ENCODE data around the gene TENM4. TPM values are rescaled to one million over a fixed set of nuclear protein-coding genes. Genes with fewer than 3 reads are reported as not detected.

The TENM4 gene
- total and polyA plus RNA-seq, 4 donors, result 24.8 to 70.5 (median 38.1) TPM

DNA sequence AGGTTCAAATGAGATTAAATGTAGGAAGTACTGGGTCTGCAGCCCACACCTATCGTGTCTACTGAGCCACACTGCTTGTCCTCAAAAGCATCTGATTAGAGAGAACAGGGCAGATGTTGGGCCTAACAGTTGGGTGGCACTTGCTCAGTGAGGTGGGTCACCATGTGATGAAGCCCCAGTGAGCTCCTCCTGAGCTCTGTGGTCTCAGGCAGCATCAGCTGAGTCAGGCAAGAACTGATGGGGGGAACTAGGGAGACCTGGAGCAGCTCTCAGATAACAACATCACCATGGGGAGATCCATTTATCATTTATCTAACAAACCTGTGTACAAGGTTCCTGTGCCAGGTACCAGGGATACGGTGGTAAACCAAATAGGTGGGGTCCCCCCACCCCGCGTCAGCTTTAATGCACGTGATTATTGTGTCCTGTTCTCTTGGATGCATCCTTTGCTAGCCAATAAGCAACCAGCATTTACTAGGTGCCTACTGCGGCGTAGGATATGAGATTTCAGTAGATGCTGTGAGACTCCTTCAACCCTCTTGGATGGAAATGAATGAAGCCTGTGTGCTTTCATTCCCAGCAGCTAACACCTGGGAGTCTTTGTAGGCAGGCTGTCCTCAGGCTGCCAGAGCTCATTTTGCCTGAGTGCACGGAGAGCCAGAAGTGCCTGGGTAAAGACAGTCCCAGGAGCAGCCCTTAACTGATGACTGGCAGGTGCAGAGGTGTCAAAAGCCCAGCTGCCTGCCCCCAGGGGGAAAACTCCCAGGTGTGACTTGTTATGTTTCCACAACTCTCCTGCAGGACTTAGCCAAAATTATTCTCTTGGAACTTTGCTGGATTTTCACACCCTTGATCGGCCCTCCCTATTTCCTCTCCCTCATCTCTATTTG lies 792.6 kb downstream of the TENM4 start:
- no peaks in the 10 kb centered on the region for H3K9me3 ChIP-seq (ENCODE audit: control insufficient read depth, insufficient read depth, low read length)
- H3K4me1 ChIP-seq (ENCODE audit: control insufficient read depth, insufficient read depth, low read length), result peaks cover 12% of the 10 kb centered on the region
- DNase-seq (ENCODE audit: low read depth in 4 of 6, low spot score in 6 of 6), result no peak
- 86% methylated on average over 9 of the region's 9 CpGs for WGBS (ENCODE audit: insufficient coverage)
- no peak overlapping the region for H3K27ac ChIP-seq (ENCODE audit: low read depth, low read length)
- H3K4me3 ChIP-seq (ENCODE audit: low read depth, low read length), result no peak overlapping the region
- H3K36me3 ChIP-seq (ENCODE audit: control insufficient read depth, insufficient read depth, low read length), result no peaks in the 10 kb centered on the region
- H3K27me3 ChIP-seq (ENCODE audit: control insufficient read depth, insufficient read depth, low read length), result peaks cover 2% of the 10 kb centered on the region

DNA sequence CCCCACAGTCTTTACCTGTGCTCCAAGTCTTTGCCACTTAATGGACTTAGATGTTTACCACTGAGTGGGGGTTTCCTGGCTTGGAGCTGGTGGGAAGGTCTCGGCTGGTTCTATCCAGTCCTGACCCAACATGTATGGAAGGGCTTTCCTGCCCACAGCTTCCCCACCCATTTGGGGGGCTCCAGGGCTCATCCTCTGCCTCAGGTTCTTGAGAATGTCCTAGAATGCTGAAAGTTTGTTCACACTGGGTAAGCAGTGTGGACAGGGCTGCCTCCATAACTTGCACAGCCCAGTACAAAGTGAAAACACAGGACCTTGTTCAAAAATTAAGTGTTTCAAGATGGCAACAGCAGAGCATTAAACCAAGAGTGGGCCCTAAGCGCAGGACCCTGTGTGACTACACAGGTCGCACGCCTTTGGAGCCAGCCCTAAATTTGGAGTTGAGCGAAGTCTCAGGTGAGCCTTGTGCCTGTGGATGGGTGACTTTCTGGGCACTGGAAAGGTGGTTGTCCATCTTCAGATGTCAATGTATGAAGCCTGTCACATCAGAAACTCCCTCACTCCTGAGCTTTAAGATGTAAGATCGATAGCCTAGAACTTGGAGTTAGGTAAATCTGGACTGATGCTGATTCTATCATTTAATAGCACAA lies 793.4 kb downstream of the TENM4 start:
- no peak for DNase-seq (ENCODE audit: low read depth in 4 of 6, low spot score in 6 of 6)
- Histone ChIP-seq H3K4me3 (ENCODE audit: low read depth, low read length) (no peak overlapping the region), H3K4me1 (ENCODE audit: control insufficient read depth, insufficient read depth, low read length) (peaks cover 12% of the 10 kb centered on the region), H3K27me3 (ENCODE audit: control insufficient read depth, insufficient read depth, low read length) (peaks cover 2% of the 10 kb centered on the region), H3K36me3 (ENCODE audit: control insufficient read depth, insufficient read depth, low read length) (no peaks in the 10 kb centered on the region), H3K9me3 (ENCODE audit: control insufficient read depth, insufficient read depth, low read length) (no peaks in the 10 kb centered on the region), H3K27ac (ENCODE audit: low read depth, low read length) (no peak overlapping the region)
- 100% methylated on average over 5 of the region's 6 CpGs for WGBS (ENCODE audit: insufficient coverage)

DNA sequence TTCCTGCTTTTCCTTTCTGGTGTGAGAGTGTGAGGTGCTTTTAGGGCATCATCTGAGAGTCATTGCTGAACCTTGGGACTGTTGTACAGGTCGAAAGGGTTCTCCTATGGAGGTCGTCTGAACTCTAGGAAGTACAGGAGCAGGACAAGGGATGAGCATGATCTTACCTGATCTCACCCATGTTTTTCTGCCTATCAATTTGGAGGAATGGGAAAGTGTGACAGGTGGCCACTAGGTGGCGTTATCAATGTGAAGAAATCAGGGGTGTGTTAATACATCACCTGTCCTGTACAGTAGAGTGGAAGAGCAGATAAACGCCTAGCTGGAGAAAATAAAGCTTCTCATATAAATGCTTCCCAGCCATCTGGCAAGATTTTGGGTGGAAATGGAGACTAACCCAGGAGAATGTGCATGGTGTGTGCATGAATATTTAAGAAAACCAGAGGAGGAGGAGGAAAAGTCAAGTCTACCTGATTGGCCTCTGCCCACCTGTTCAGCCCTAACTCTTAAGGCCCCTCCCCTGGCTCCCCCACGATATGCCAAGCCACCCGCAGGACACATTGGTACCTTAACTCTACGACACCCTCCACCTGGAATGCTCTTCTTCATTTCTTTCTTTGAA lies 794.2 kb downstream of the TENM4 start:
- peak in 4 of 6 donors; percentile 26 to 88 (median 50) for DNase-seq (ENCODE audit: low read depth in 4 of 6, low spot score in 6 of 6)
- H3K9me3 ChIP-seq (ENCODE audit: control insufficient read depth, insufficient read depth, low read length), result no peaks in the 10 kb centered on the region
- WGBS (ENCODE audit: insufficient coverage), result 58% methylated on average over 3 of the region's 7 CpGs
- H3K4me3 ChIP-seq (ENCODE audit: low read depth, low read length), result no peak overlapping the region
- peak overlapping the region; percentile 55 for H3K27ac ChIP-seq (ENCODE audit: low read depth, low read length)
- peaks cover 2% of the 10 kb centered on the region for H3K27me3 ChIP-seq (ENCODE audit: control insufficient read depth, insufficient read depth, low read length)
- H3K36me3 ChIP-seq (ENCODE audit: control insufficient read depth, insufficient read depth, low read length), result no peaks in the 10 kb centered on the region
- H3K4me1 ChIP-seq (ENCODE audit: control insufficient read depth, insufficient read depth, low read length), result peaks cover 12% of the 10 kb centered on the region

DNA sequence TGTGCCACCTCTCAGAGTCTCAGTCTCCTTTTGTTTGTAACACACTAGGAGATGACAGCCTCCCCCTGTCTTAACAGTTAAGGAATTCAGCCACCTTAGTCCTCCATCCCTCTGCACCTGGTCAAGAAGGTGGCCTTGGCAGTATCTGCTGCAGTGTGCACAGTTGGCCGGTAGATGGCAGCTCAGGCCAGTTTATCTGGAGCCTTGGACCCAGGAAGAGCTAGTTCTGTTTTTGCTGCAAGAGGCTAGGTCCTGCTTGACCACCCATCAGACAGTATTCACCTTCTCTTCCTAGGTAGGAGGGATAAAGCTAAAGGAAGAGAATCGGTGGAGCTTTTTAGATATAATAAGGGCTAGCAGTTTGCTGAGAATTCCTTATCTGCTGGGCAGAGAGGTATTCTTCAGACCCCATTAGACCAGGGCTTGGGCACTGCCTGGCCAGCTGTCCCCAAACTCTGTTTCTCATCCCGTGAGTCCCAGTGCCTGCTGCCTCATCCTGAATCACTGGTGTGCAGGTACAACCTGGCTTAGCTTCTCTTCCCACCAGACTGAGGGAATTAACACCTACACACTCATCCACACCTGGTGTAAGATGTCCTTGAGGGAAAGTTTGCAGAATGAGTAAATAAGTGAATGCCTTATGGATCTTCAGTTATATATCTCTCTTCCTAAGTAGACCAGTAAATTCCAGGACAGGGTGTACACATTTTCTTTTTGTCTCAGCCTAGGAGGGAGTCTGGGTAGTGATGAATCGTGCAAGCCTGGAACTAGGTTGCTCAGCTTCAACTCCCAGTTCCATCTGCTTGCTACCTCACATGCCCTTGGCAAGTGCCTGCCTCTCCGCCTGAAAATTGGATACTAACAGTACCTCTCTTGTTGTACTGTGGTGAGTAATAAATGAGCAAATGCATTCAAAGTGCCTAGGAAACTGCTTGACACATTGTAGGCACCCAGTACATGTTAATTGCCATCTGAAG lies 795.3 kb downstream of the TENM4 start:
- WGBS (ENCODE audit: insufficient coverage), result 24% methylated on average over 3 of the region's 5 CpGs
- Histone ChIP-seq H3K27me3 (ENCODE audit: control insufficient read depth, insufficient read depth, low read length) (peaks cover 2% of the 10 kb centered on the region), H3K36me3 (ENCODE audit: control insufficient read depth, insufficient read depth, low read length) (no peaks in the 10 kb centered on the region), H3K4me1 (ENCODE audit: control insufficient read depth, insufficient read depth, low read length) (peaks cover 7% of the 10 kb centered on the region), H3K27ac (ENCODE audit: low read depth, low read length) (no peak overlapping the region), H3K9me3 (ENCODE audit: control insufficient read depth, insufficient read depth, low read length) (no peaks in the 10 kb centered on the region), H3K4me3 (ENCODE audit: low read depth, low read length) (no peak overlapping the region)
- DNase-seq (ENCODE audit: low read depth in 4 of 6, low spot score in 6 of 6), result peak; percentile 56 to 94 (median 68)

DNA sequence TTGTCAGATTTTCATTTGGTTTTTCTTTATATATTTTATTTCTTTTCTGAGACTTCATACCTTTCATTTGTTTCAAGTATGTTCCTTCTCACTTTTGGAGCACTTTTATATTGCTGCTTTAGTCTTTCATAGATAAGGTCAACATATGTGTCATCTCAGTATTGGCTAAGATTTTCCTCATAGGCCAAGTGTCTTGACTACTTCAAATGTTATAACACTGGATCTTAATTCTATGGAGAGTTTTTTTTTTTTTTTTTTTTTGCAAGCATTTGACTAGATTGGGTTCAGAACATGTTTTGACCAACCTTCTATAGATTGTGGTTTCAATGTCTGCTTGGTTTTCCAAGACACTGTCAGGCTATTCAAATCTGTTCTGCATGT lies 797.2 kb downstream of the TENM4 start:
- H3K36me3 ChIP-seq (ENCODE audit: control insufficient read depth, insufficient read depth, low read length), result no peaks in the 10 kb centered on the region
- DNase-seq (ENCODE audit: low read depth in 4 of 6, low spot score in 6 of 6), result no peak
- no peak overlapping the region for H3K4me3 ChIP-seq (ENCODE audit: low read depth, low read length)
- no peaks in the 10 kb centered on the region for H3K9me3 ChIP-seq (ENCODE audit: control insufficient read depth, insufficient read depth, low read length)
- peaks cover 2% of the 10 kb centered on the region for H3K27me3 ChIP-seq (ENCODE audit: control insufficient read depth, insufficient read depth, low read length)
- no peak overlapping the region for H3K27ac ChIP-seq (ENCODE audit: low read depth, low read length)
- peaks cover 7% of the 10 kb centered on the region for H3K4me1 ChIP-seq (ENCODE audit: control insufficient read depth, insufficient read depth, low read length)

DNA sequence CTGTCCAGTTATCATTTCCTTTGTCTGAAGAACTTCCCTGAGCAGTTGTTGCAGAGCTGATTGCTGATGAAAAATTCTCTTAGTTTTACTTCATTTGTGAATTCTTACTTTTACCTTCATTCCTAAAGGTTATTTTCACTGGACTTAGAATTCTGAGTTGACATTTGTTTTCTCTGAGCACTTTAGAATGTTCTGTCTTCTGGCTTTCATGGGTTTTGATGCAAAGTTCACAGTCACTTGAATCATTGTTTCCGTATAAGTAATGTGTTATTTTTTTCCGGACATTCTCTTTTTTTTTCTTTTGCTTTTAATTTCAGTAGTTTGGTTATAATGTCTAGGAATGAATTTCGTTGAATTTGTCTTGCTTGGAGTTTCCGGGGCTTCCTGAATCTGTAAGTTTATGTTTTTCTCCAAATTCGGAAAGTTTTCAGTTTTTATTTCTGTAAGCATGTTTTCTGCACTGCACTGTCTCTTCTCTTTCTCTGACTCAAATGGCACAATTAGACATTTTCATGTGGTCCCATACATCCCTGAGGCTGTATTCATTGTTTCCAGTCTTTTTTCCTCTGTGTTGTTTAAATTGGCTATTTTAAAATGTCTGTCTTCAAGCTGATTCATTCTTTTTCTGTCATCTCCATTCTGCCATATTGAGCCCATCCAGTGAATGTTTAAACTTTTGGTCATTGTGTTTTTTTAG lies 797.7 kb downstream of the TENM4 start:
- peaks cover 7% of the 10 kb centered on the region for H3K4me1 ChIP-seq (ENCODE audit: control insufficient read depth, insufficient read depth, low read length)
- H3K36me3 ChIP-seq (ENCODE audit: control insufficient read depth, insufficient read depth, low read length), result no peaks in the 10 kb centered on the region
- DNase-seq (ENCODE audit: low read depth in 4 of 6, low spot score in 6 of 6), result no peak
- WGBS (ENCODE audit: insufficient coverage), result 83% methylated on average over 1 of the region's 5 CpGs
- no peak overlapping the region for H3K27ac ChIP-seq (ENCODE audit: low read depth, low read length)
- H3K4me3 ChIP-seq (ENCODE audit: low read depth, low read length), result no peak overlapping the region
- peaks cover 2% of the 10 kb centered on the region for H3K27me3 ChIP-seq (ENCODE audit: control insufficient read depth, insufficient read depth, low read length)
- no peaks in the 10 kb centered on the region for H3K9me3 ChIP-seq (ENCODE audit: control insufficient read depth, insufficient read depth, low read length)

DNA sequence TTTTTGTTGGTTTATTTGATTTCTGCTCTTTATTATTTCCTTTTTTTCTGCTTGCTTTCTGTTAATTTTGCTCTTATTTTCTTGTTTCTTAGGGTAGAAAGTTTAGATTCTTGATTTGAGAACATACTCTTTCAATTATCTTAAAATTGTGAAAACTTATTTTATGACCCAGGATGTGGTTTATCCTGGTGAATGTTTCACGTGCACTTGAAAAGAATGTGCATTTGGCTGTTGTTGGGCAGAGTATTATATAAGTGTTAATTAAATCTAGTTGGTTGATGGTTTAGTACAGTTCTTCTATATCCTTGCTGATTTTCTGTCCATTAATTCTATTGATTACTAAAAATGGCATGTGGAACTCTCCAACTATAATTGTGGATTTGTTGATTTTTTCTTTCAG lies 799.3 kb downstream of the TENM4 start:
- H3K27ac ChIP-seq (ENCODE audit: low read depth, low read length), result no peak overlapping the region

DNA sequence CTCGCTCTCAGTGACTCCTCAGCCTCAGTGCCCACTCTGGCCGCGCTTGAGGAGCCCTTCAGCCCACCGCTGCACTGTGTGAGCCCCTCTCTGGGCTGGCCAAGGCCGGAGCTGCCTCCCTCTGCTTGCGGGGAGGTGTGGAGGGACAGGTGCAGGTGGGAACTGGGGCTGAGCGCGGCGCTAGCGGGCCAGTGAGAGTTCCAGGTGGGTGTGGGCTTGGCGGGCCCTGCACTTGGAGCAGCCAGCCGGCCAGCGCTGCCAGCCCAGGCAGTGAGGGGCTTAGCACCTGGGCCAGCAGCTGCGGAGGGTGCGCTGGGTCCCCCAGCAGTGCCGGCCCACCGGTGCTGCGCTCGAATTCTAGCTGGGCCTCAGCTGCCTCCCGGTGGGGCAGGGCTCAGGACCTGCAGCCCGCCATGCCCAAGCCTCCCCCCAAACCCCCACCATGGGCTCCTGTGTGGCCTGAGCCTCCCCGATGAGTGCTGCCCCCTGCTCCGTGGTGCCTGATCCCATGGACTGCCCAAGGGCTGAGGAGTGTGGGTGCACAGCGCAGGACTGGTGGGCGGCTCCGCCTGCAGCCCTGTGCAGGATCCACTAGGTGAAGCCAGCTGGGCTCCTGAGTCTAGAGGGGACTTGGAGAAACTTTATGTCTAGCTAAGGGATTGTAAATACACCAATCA lies 802.0 kb downstream of the TENM4 start:
- 97% methylated on average over 26 of the region's 26 CpGs for WGBS (ENCODE audit: insufficient coverage)
- no peak for DNase-seq (ENCODE audit: low read depth in 4 of 6, low spot score in 6 of 6)
- H3K27ac ChIP-seq (ENCODE audit: low read depth, low read length), result no peak overlapping the region
- H3K27me3 ChIP-seq (ENCODE audit: control insufficient read depth, insufficient read depth, low read length), result no peaks in the 10 kb centered on the region
- no peaks in the 10 kb centered on the region for H3K4me1 ChIP-seq (ENCODE audit: control insufficient read depth, insufficient read depth, low read length)
- H3K36me3 ChIP-seq (ENCODE audit: control insufficient read depth, insufficient read depth, low read length), result no peaks in the 10 kb centered on the region
- no peak overlapping the region for H3K4me3 ChIP-seq (ENCODE audit: low read depth, low read length)
- peaks cover 6% of the 10 kb centered on the region for H3K9me3 ChIP-seq (ENCODE audit: control insufficient read depth, insufficient read depth, low read length)

More for the DNA sequence above, 799.3 kb downstream of the TENM4 start:
- Histone ChIP-seq H3K27me3 (ENCODE audit: control insufficient read depth, insufficient read depth, low read length) (peaks cover 2% of the 10 kb centered on the region), H3K9me3 (ENCODE audit: control insufficient read depth, insufficient read depth, low read length) (no peaks in the 10 kb centered on the region), H3K4me3 (ENCODE audit: low read depth, low read length) (no peak overlapping the region), H3K36me3 (ENCODE audit: control insufficient read depth, insufficient read depth, low read length) (no peaks in the 10 kb centered on the region), H3K4me1 (ENCODE audit: control insufficient read depth, insufficient read depth, low read length) (peaks cover 7% of the 10 kb centered on the region)
- WGBS (ENCODE audit: insufficient coverage), result no CpG with 5 or more reads among the region's 1 CpG
- no peak for DNase-seq (ENCODE audit: low read depth in 4 of 6, low spot score in 6 of 6)
